Fibroblast of lung (primary cell): Measurements from ENCODE around the gene CCNY. TPM values are rescaled to one million over a fixed set of nuclear protein-coding genes. Genes with fewer than 3 reads are reported as not detected.

ENCODE experiments used
- DNase-seq, 2 donors: peaks; one replicate each; pipeline versions ENCODE4 v3.0.0 to v3.0.0-alpha.2; 2010; ENCODE audit warnings: low read depth in 2 of 2
- H2AFZ ChIP-seq: 2 replicates; pipeline ENCODE4 v1.5.1; 2012; ENCODE audit warnings: low read length, control low read depth, inconsistent platforms
- H3K27ac ChIP-seq: 2 replicates; pipeline ENCODE4 v1.5.1; 2011; ENCODE audit warnings: low read length, control low read depth; ENCODE audit not compliant: insufficient read depth
- H3K27me3 ChIP-seq: 2 replicates; pipeline ENCODE4 v1.5.1; 2011; ENCODE audit warnings: mild to moderate bottlenecking, low read length; ENCODE audit not compliant: control insufficient read depth, insufficient read depth
- H3K36me3 ChIP-seq: 2 replicates; pipeline ENCODE4 v1.5.1; 2011; ENCODE audit warnings: low read length; ENCODE audit not compliant: control insufficient read depth, insufficient read depth
- H3K4me1 ChIP-seq: 2 replicates; pipeline ENCODE4 v1.5.1; 2011; ENCODE audit warnings: low read length; ENCODE audit not compliant: control insufficient read depth, insufficient read depth; ENCODE audit errors: extremely low read depth
- H3K4me2 ChIP-seq: 2 replicates; pipeline ENCODE4 v1.5.1; 2011; ENCODE audit warnings: low read length, control low read depth; ENCODE audit not compliant: insufficient read depth; ENCODE audit errors: extremely low read depth
- H3K4me3 ChIP-seq, 4 experiments: fragments of 200-600 bp in 1 of 4; sonication (generic) in 1 of 4; replicated peaks in 1 of 4; 2 replicates each; pipeline ENCODE4 v1.5.1; 2011 to 2016; ENCODE audit warnings: low read length in 4 of 4, low read depth in 3 of 4, mild to moderate bottlenecking in 3 of 4, control low read depth in 2 of 4, inconsistent platforms in 1 of 4, mixed read lengths in 1 of 4; ENCODE audit not compliant: insufficient read depth in 1 of 4; ENCODE audit errors: control extremely low read depth in 1 of 4
- H3K79me2 ChIP-seq: 2 replicates; pipeline ENCODE4 v1.5.1; 2012; ENCODE audit warnings: mild to moderate bottlenecking, low read length, inconsistent platforms; ENCODE audit not compliant: control insufficient read depth, insufficient read depth
- H3K9ac ChIP-seq: 2 replicates; pipeline ENCODE4 v1.5.1; 2011; ENCODE audit warnings: mild to moderate bottlenecking, low read length, control low read depth; ENCODE audit not compliant: insufficient read depth
- H3K9me3 ChIP-seq: 2 replicates; pipeline ENCODE4 v1.5.1; 2012; ENCODE audit warnings: low read depth, low read length; ENCODE audit not compliant: control insufficient read depth, insufficient read depth
- H4K20me1 ChIP-seq: 2 replicates; pipeline ENCODE4 v1.5.1; 2011; ENCODE audit warnings: low read length; ENCODE audit not compliant: control insufficient read depth, insufficient read depth; ENCODE audit errors: extremely low read depth
- EZH2 ChIP-seq: IDR thresholded peaks from 2 replicates; pipeline ENCODE4 v1.5.1; 2012; ENCODE audit warnings: low read length, control low read depth, mild to moderate bottlenecking; ENCODE audit errors: missing control alignments
- polyA plus RNA-seq, 2 donors: library from polyadenylated mRNA; depleted of rRNA in 1 of 2; stranded (reverse) in 1 of 2; unstranded in 1 of 2; fragments of >200 nt; gene quantifications; 2 replicates each; pipeline ENCODE4 v1.2.1, GENCODE V29; 2011 to 2012; ENCODE audit warnings: missing spikeins in 1 of 2
- total RNA-seq: library from RNA; depleted of rRNA; stranded (reverse); fragments of >200 nt; gene quantifications from 2 replicates; pipeline ENCODE4 v1.2.1, GENCODE V29; 2014
- TF ChIP-seq, protein P1 (sequence below), 2 donors: IDR thresholded peaks in 1 of 2; conservative IDR thresholded peaks in 1 of 2; 1 replicate in 1 of 2; 2 replicates in 1 of 2; pipeline ENCODE4 v1.5.1; 2011 to 2012; ENCODE audit warnings: low read length in 2 of 2, control low read depth in 1 of 2, inconsistent platforms in 1 of 2, low read depth in 1 of 2, mild to moderate bottlenecking in 1 of 2

CCNY gene
- total and polyA plus RNA-seq, 2 donors (not counting 1 experiment from before 2014, with no cell fraction given): 34.7 to 66.4 TPM

DNA sequence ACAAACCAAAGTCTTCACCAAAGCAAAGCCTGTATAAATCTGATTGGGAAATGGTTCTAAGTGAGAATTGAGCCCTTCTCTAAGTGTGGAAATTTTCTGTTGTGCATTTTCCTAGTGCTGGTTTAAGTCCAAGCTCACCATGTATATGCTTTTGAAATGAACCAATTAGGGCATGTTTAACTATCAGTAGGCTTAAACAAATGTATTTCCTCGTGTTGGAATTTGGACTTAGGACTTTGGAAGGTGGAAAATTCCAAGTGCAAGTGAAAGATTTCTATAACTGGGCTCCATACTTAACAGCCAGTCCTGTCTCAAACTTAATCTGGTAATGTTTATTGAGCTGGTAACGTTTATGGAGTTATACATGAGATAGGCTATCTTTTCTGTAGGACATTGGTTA, 28.5 kb downstream of the CCNY start:
- DNase-seq: no peak
- H3K36me3 ChIP-seq: no peaks in the 10 kb centered on the region
- H3K4me2 ChIP-seq: no peak overlapping the region
- no peak overlapping the region for H2AFZ ChIP-seq
- no peak for TF ChIP-seq EZH2
- TF ChIP-seq, protein P1, sequence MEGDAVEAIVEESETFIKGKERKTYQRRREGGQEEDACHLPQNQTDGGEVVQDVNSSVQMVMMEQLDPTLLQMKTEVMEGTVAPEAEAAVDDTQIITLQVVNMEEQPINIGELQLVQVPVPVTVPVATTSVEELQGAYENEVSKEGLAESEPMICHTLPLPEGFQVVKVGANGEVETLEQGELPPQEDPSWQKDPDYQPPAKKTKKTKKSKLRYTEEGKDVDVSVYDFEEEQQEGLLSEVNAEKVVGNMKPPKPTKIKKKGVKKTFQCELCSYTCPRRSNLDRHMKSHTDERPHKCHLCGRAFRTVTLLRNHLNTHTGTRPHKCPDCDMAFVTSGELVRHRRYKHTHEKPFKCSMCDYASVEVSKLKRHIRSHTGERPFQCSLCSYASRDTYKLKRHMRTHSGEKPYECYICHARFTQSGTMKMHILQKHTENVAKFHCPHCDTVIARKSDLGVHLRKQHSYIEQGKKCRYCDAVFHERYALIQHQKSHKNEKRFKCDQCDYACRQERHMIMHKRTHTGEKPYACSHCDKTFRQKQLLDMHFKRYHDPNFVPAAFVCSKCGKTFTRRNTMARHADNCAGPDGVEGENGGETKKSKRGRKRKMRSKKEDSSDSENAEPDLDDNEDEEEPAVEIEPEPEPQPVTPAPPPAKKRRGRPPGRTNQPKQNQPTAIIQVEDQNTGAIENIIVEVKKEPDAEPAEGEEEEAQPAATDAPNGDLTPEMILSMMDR (conservative IDR thresholded peaks at IDR 0.05 in 1 of 2, IDR thresholded peaks at IDR 0.05 in 1 of 2; ENCODE audit: low read depth in 1 of 2, low read length in 2 of 2): no peak
- no peaks in the 10 kb centered on the region for H3K27me3 ChIP-seq
- peaks cover 41% of the 10 kb centered on the region for H3K79me2 ChIP-seq
- no peaks in the 10 kb centered on the region for H3K4me1 ChIP-seq
- no peaks in the 10 kb centered on the region for H3K9me3 ChIP-seq
- H3K27ac ChIP-seq: no peak overlapping the region
- no peak overlapping the region for H3K9ac ChIP-seq
- no peak overlapping the region for H3K4me3 ChIP-seq
- H4K20me1 ChIP-seq: peaks cover 2% of the 10 kb centered on the region

DNA sequence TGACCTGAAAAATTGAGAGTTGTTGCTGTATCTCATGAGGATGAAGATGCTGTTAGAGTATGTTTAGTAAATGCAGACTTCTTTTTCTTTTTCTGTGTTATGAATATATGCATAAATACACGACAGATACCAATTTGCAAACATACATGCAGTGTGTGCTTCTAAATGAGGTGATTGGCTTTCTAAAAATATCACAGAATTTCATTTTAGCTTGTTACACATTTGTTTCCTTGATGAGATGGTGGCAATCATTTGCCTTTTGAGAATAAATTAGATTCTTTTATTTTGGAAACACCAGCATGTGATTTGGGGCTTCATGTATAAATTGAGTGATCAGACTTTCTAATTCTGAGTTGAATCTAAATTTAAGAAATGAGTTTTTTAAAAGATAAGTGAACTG, 29.7 kb downstream of the CCNY start:
- Histone ChIP-seq H3K27me3 (no peaks in the 10 kb centered on the region), H3K4me1 (no peaks in the 10 kb centered on the region), H3K79me2 (peaks cover 42% of the 10 kb centered on the region), H3K9me3 (no peaks in the 10 kb centered on the region), H4K20me1 (peaks cover 2% of the 10 kb centered on the region), H3K27ac (no peak overlapping the region), H3K9ac (no peak overlapping the region), H3K4me3 (no peak overlapping the region), H3K36me3 (no peaks in the 10 kb centered on the region), H3K4me2 (no peak overlapping the region), H2AFZ (no peak overlapping the region)
- no peak for DNase-seq
- TF ChIP-seq EZH2: no peak
- TF ChIP-seq, protein P1 (conservative IDR thresholded peaks at IDR 0.05 in 1 of 2, IDR thresholded peaks at IDR 0.05 in 1 of 2; ENCODE audit: low read depth in 1 of 2, low read length in 2 of 2): no peak

DNA sequence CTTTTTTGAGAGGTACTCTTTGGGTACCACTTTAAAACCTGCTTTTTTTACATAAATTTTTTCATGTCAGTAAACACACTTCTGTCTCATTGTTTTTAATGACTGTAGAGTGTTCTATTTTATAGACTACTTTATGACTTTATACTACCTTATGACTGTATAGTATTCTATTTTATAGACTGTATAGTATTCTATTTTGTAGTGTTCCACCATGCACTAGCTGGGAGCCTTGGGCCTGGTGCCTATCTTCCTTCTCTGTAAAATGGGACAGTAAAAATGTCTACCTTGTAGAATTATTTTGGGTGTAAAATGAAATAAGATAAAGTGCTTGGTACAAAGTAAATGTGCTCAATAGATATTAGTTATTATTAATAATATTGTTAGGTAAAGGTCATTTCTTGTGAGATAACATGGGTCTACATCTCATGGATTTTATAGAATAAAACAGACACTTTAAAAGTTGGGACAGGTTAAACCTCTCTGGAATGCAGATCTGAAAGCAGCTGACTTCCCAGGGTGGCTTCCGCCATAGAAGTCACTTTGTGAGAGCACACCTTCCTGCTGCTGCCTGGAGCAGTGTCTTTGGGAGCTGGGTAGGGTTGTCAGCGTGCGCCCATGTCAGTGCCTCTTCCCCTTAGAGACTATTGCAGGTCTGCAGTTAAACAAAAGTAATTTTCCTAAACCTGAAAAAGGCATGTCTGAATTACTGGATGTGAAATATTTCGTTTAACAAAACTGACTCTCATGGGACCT, 31.0 kb downstream of the CCNY start:
- Histone ChIP-seq H3K27ac (no peak overlapping the region), H3K36me3 (no peaks in the 10 kb centered on the region), H3K79me2 (peaks cover 44% of the 10 kb centered on the region), H4K20me1 (no peaks in the 10 kb centered on the region), H3K9me3 (no peaks in the 10 kb centered on the region), H3K4me3 (no peak overlapping the region), H3K4me1 (no peaks in the 10 kb centered on the region), H3K9ac (no peak overlapping the region), H2AFZ (no peak overlapping the region), H3K4me2 (no peak overlapping the region), H3K27me3 (no peaks in the 10 kb centered on the region)
- DNase-seq: no peak
- TF ChIP-seq, protein P1 (conservative IDR thresholded peaks at IDR 0.05 in 1 of 2, IDR thresholded peaks at IDR 0.05 in 1 of 2; ENCODE audit: low read depth in 1 of 2, low read length in 2 of 2): no peak
- no peak for TF ChIP-seq EZH2
